Muscle of back (tissue), 11 donors: Measurements from ENCODE around the gene RNLS. TPM values are rescaled to one million over a fixed set of nuclear protein-coding genes. Genes with fewer than 3 reads are reported as not detected.

Source experiments
- DNase-seq, 3 donors: peaks; one replicate each; pipeline versions ENCODE4 v3.0.0 to v3.0.0-alpha.2; 2013
- polyA plus RNA-seq, 10 donors: library from polyadenylated mRNA; unstranded; fragments of 120-200 nt; gene quantifications; one replicate each; pipeline ENCODE4 v1.2.1, GENCODE V29; 2013; ENCODE audit not compliant: insufficient read length in 10 of 10

RNLS gene
- polyA plus RNA-seq, 10 donors = 2.1 to 4.1 (median 3.2) TPM

- peak; percentile 56 to 75 (median 63) for DNase-seq
Measured at GRCh38 chr10:88553116-88553752, 29.9 kb downstream of the RNLS start.

GRCh38 chr10:88551246-88551645 is 31.9 kb downstream of the RNLS start:
- no peak for DNase-seq

- DNase-seq = no peak
Measured at GRCh38 chr10:88546497-88546896, 36.6 kb downstream of the RNLS start.

GRCh38 chr10:88545359-88545758 is 37.8 kb downstream of the RNLS start:
- DNase-seq = no peak

- no peak for DNase-seq
Measured at GRCh38 chr10:88544140-88544870, 38.8 kb downstream of the RNLS start.

- no peak for DNase-seq
Measured at GRCh38 chr10:88542522-88542921, 40.6 kb downstream of the RNLS start.

GRCh38 chr10:88541116-88541626 is 41.9 kb downstream of the RNLS start:
- DNase-seq = no peak

- no peak for DNase-seq
Measured at GRCh38 chr10:88540351-88540750, 42.8 kb downstream of the RNLS start.

GRCh38 chr10:88538048-88538447 is 45.1 kb downstream of the RNLS start:
- DNase-seq = peak in 2 of 3 donors; percentile 35 to 67

GRCh38 chr10:88537322-88537721 is 45.8 kb downstream of the RNLS start:
- no peak for DNase-seq

- no peak for DNase-seq
Measured at GRCh38 chr10:88536437-88536836, 46.7 kb downstream of the RNLS start.

- DNase-seq = no peak
Measured at GRCh38 chr10:88534072-88534665, 48.9 kb downstream of the RNLS start.

- DNase-seq = no peak
Measured at GRCh38 chr10:88531392-88532052, 51.6 kb downstream of the RNLS start.

GRCh38 chr10:88530629-88531391 is 52.3 kb downstream of the RNLS start:
- DNase-seq = no peak

- no peak for DNase-seq
Measured at GRCh38 chr10:88530093-88530492, 53.0 kb downstream of the RNLS start.

- DNase-seq = peak in 1 of 3 donors; percentile 33
Measured at GRCh38 chr10:88528806-88529570, 54.1 kb downstream of the RNLS start.

GRCh38 chr10:88528201-88528600 is 54.9 kb downstream of the RNLS start:
- DNase-seq = peak in 1 of 3 donors; percentile 21

GRCh38 chr10:88527245-88527644 is 55.9 kb downstream of the RNLS start:
- no peak for DNase-seq

- DNase-seq = no peak
Measured at GRCh38 chr10:88526501-88527105, 56.5 kb downstream of the RNLS start.

GRCh38 chr10:88525371-88526069 is 57.6 kb downstream of the RNLS start:
- DNase-seq = peak in 1 of 3 donors; percentile 26
